HCT116 (cell line): Measurements from ENCODE around the gene ATAD2B.

Experiments
- CEBPB ChIP-seq: IDR thresholded peaks from 2 replicates; pipeline ENCODE4 v1.6.1; 2012; ENCODE audit warnings: low read depth
- CTCF ChIP-seq, 3 experiments: fragments of 200-600 bp in 1 of 3; sonication (generic) in 1 of 3; IDR thresholded peaks in 2 of 3; conservative IDR thresholded peaks in 1 of 3; 2 replicates each; pipeline ENCODE4 v1.5.1; 2012 to 2017; ENCODE audit warnings: low read depth in 2 of 3, low read length in 2 of 3, antibody characterized with exemption in 1 of 3, borderline replicate concordance in 1 of 3, control low read depth in 1 of 3, mild to moderate bottlenecking in 1 of 3, mixed read lengths in 1 of 3, mixed run types in 1 of 3, moderate library complexity in 1 of 3; ENCODE audit not compliant: insufficient read depth in 1 of 3
- EZH2phosphoT487 ChIP-seq: fragments of 200-600 bp; IDR thresholded peaks from 2 replicates; pipeline ENCODE4 v1.6.1; 2018; ENCODE audit warnings: antibody characterized with exemption, borderline replicate concordance
- SIN3A ChIP-seq: IDR thresholded peaks from 2 replicates; pipeline ENCODE4 v1.6.1; 2012; ENCODE audit warnings: low read depth

GRCh38 chr2:23844905-23845304, 82.0 kb downstream of the ATAD2B start:
- TF ChIP-seq CEBPB (no peak), EZH2phosphoT487 (no peak), CTCF (IDR thresholded peaks at IDR 0.05 in 2 of 3, conservative IDR thresholded peaks at IDR 0.05 in 1 of 3; ENCODE audit: borderline replicate concordance in 1 of 3, insufficient read depth in 1 of 3, low read depth in 2 of 3, low read length in 2 of 3) (no peak), SIN3A (no peak)
